ENCODE data around the gene RMI2.
"Not testable (repeated sequence)": the region's sequence is repeated elsewhere in the genome, so short reads cannot be mapped to it uniquely, and the experiment has no call there.

The RMI2 gene
- 1.1 to 5.2 (median 3.0) reads per million in 17 experiments for total RNA-seq

DNA sequence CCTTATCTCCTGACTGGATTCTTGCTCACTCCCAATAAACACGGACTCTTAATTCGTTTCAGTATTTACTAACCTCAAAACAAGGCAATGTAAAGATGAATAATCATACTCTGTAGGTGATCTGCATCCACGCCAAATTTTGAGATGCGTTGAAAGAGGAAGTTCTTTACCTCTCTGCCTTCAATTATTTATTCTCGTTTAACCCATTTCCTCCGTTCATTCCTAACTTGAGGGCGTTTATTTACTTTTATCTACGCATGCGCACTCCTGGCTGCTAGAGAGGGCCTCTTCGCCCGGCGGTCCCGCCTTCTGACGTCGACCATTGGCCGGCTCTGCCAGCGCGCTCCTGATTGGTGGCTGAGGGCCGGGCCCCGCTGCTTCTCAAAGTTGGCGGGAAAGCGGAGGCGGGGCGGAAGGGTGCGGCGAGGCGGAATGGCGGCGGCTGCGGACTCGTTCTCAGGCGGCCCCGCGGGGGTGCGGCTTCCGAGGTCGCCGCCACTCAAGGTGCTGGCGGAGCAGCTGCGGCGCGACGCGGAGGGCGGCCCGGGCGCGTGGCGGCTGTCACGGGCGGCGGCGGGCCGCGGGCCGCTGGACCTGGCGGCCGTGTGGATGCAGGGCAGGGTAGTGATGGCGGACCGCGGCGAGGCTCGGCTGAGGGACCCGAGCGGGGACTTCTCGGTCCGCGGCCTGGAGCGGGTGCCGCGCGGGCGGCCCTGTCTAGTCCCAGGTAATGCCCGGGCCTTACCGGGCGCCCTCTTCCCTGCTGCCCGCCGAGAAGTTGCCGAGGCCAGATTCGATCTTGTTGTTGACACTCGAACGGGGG is at the start of gene RMI2:
TSS of gene RMI2 (plus strand) at position 420 of the 823 bp plus-strand sequence. CDS start at position 433, 13 bp downstream.
- DNase-seq, result peak; percentile 97 to 99 (median 98)

- DNase-seq, result no peak
Observed at GRCh38 chr16:11295672-11296071, 49.6 kb upstream of the RMI2 start.

- no peak for DNase-seq
Observed at GRCh38 chr16:11296351-11296705, 48.9 kb upstream of the RMI2 start.

GRCh38 chr16:11296706-11297491 is 48.4 kb upstream of the RMI2 start:
- DNase-seq, result no peak

- peak; percentile 68 to 88 (median 78) for DNase-seq
Observed at GRCh38 chr16:11297492-11298142, 47.6 kb upstream of the RMI2 start.

DNA sequence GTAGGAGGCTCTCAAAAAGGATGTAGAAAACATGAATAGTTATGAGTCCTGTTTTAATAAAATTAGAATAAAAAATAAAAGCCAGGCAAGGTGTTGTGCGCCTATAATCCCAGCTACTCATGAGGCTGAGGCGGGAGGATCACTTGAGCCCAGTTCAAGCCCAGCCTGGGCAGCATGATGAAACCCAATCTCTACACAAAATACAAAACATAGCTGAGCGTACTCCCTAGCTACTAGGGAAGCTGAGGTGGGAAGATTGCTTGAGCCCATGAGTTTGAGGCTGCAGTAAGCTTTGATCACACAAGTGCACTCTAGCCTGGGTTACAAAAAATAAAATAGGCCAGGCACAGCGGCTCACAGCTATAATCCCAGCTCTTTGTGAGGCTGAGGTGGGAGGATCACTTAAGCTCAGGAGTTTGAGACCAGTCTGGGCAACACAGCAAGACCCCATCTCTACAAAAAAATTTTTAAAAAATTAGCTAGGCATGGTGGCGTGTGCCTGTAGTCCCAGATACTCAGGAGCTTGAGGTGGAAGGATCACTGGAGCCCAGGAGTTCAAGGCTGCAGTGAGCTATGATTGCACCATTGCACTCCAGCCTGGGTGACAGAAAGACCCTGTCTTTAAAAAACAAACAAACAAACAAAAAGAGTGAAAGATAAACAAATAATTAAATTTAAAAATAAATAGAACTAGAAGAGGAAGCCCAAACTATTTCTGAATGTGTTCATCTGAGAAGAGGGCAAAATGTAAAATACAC is 46.9 kb upstream of the RMI2 start:
- DNase-seq, result no peak

DNA sequence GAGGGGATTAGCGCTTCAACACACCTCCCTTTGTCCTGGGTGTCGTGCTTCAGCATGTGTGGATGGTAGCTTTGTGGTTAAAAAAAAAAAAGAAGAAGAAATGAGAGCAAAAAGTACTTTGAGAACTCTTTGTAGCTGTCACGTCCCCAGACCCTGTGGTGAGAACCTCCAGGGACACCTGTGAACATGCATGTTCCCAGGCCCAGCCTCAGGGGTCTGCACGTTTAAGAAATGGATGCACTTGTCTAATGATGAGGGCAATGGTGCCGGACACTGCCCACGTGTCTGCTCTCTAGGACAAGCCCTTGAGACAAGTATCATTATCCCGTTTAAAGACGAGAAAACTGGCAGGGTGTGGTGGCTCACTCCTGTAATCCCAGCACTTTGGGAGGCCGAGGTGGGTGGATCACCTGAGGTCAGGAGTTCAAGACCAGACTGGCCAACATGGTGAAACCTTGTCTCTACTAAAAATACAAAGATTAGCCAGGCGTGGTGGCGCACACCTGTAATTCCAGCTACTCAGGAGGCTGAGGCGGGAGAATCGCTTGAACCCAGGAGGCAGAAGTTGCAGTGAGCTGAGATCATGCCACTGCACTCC is 46.2 kb upstream of the RMI2 start:
- not testable (repeated sequence) for DNase-seq

GRCh38 chr16:11299865-11300559 is 45.2 kb upstream of the RMI2 start:
- DNase-seq, result no peak

DNA sequence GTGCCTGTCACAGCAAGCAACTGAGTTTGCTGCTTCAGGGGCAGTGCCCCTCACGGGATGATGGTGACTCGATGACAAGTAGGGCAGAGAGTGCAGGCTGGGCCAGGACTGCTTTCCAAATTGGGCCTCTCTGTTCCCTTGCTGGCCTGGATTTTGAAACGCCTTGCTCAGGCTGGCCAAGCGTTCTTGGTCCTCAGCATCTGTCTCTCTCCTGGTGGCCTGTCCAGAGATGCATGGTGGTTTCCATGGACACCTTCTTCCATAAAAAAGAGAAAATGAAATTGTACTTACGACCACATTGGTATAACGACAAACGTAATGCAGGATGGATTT is 44.7 kb upstream of the RMI2 start:
- DNase-seq, result no peak

DNA sequence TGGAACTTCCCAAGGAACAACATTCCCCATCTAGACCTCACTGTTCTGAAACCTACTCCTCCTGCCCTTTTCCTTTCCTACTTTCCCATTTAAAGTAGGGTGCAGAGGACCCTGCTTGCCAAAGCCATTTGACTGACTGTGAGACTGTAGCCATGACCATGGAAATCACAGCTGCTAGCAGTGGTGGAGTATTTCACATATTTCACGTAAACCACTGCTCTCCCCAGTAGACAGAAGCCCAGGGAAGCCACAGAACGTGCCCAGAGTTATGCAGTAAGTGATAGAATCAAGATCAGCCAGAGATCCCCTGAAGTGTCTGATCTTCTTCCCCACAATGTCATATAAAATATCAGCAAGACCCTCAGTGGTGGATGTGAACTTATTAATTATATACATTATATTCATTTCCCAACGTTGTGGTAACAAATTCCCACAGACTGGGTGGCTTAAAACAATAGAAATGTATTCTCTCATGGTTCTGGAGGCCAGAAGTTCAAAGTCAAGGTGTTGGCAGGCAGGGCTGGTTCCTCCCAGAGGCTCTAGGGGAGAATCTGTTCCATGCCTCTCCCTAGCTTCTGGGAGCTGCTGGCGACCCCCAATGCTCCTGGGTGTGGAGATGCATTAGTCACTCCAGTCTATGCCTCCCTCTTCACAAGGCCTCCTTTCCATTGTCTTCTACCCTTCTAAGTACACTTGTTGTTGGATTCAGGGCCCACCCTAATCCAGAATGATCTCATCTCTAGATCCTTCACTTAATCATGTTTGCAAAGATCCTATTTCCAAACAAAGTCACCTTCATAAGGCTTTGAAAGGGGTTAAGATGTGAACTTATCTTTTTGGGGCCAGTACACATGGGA is 43.4 kb upstream of the RMI2 start:
- DNase-seq, result no peak

DNA sequence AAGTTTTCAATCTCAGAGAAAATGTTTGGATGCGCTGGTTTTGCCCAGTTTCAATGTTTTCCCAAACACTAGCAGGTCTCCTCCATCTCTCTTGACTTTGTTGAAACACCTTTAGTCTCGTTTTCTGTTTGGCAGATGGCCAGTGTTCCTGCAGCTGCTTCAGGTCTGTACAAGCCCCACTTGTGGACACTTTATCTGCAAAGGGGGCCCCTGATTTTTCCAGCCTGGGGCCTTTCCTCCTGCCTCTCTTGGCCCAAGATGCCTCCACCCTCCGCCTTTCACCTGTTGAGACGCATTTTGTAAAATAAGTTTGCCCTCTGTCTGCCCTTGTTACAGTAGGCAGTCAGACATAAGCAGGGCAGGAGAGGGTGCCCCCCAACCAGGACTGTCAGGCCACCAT is 42.3 kb upstream of the RMI2 start:
- no peak for DNase-seq

DNA sequence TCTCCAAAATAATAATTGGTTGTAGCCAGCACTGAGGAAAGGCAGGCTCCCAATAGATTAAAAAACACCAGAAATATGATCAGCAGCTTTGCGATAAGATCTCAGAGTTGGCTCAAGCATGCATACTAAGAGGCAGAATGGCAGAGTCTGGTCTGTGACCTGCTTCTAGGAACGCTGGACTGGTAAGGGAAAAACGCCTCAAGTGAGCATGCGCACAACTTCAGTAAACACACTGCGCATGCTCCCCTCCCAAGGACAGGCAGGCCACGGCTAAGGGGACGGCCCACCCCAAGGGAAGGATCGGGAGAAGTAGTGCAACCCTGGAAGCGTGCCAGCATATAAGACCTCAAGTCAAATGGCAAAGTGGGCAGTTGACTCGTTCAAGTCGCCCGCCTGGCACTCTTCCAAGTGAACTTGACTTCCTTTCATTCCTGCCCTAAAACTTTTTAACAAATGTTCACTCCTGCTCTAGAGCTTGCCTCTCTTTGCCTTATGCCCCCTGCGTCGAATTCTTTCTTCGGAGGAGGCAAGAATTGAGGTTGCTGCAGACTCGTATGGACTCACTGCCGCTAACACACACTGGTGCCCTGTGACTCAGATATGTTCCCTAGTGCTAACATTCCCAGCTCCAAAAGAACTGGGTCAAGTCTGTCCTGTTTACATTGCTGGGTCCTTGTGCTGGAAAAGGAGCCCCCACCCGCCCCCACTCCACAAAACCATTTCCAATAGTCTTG is 41.7 kb upstream of the RMI2 start:
- no peak for DNase-seq

DNA sequence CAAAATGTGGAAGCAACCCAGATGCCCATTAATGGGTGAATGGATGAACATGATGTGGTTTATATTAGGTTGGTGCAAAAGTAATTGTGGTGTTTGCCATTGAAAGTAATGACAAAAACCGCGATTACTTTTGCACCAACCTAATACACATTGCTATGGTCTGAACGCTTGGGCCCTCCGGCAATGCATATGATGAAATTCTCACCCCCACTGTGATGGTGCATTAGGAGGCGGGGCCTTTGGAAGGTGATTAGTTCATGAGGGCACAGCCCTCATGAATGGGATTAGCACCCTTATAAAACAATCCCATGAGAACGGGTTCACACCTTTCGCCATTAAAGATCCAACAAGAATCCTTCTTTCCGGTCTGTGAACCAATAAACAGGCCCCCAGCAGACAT is 38.9 kb upstream of the RMI2 start:
- no peak for DNase-seq

DNA sequence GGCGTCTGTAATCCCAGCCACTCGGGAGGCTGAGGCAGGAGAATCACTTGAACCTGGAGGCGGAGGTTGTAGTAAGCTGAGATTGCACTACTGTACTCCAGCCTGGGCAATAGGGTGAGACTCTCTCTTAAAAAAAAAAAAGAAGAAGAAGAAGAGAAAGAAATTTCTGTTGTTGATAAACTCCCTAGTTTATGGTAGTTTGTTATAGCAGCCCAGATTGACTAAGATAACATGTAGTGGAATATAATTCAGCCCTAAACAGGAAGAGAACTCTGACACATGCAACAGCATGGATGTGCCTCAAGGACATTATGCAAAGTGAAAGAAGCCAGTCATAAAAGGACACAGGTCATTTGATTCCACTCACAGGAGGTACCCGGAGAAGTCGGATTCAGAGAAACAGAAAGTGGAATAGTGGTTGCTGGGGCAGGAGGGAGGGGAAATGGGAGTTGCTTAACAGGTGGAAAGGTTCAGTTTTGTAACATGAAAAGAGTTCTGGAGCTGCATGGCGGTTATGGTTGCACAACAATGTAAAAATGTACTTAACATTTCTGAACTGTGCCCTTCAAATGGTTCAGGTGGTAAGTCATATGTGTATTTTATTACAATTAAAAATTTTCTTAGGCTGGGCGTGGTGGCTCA is 38.1 kb upstream of the RMI2 start:
- peak in 3 of 4 experiments; percentile 34 to 51 (median 41) for DNase-seq

DNA sequence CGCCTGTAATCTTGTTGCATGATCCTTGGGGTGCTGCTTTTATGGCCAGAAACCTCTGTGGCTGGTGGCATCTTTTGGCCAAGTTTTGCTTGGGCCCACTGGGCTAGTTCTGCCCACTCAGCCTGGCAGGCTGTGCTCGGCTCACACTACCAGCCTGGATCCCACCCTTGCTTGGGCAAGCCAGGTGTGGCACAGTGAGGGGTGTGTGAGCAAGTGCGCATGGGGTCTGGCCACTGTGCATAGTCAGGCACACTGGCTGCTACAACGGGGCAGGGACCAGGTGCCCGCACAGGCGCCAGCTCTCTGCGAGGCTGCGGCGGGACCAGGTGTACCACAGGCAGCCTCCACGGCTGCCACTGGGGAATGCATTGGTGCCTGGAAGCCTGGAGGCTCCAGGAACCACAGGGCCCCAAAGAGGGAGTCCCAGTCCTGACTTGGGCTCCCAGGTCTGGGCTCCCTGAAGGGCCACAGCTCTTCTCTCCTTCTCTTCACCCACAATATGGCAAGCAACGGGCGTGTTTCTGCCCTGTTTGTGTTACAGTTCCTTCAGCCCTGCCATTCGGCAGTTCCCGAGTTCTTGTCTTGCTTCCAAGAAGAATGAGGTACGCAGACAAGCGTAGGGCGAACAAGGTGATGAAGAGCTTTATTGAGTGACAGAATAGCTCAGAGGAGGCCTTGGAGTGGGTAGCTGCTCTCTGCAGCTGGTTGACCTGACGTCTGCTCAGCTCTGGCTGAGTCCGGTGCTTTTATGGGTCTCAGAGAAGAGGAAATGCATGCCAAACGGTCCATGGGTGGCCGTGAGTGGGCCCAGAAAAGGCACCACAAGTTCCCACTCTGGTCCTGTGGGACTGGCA is 37.4 kb upstream of the RMI2 start:
- DNase-seq, result peak in 2 of 4 experiments; percentile 17 to 31

DNA sequence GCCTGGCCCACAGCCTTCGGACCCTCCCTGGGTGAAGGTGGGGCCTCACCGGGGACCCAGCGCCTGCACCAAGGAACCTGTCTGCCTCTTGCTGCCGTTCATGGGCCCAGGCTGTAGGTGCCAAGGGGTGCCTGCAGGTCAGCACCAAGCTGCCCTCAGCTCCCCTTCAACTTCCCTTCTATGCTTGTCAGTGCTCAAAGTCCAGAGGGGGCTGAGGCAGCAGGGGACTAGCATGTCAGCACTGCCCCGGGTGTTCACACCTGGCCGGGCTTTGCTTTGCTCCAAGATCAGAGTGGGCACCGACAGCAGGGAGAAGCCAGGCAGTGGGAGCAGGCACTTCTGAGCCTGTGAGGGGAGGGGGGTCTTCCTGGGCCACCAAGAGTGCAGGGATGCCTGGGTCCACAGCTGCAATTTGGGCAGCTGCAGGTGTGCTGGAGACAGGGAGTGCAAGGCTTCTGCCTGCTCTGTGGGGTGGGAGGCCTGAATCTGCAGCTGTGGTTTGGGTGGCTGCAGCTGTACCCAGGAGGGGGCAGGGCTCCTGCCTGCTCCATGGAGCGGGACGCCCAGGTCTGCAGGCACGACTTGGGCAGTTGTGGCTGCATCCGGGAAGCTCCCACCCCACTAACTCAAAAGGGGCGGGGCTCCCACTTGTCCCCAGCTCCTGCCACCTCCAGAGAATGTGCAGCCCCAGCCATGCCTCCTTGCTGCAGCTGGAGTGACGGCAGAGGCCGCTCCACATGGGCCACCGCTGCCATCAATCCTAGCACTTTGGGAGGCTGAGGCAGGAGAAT is 36.6 kb upstream of the RMI2 start:
- DNase-seq, result no peak

GRCh38 chr16:11309895-11310633 is 35.2 kb upstream of the RMI2 start:
- DNase-seq, result peak in 1 of 4 experiments; percentile 33

Data from suppressor macrophage (primary cell).